Measurements from ENCODE around the gene EFCAB12. TPM values are rescaled to one million over a fixed set of nuclear protein-coding genes. Genes with fewer than 3 reads are reported as not detected.

EFCAB12 gene
- total and polyA plus RNA-seq, 2 of the 8 experiments (the other 6 are each of a cell fraction or from before 2014, with no cell fraction given), result 0.60 to 0.99 TPM

GRCh38 chr3:129378949-129379348, 49.5 kb downstream of the EFCAB12 start:
- H2BK15ac ChIP-seq (ENCODE audit: low read length), result no peak overlapping the region
- H2AFZ ChIP-seq (ENCODE audit: low read length), result no peak overlapping the region
- ChIA-PET POLR2A (ENCODE audit: partially characterized antibody) (interaction anchor here (2.7 kb wide), 1 partner anchor 63 kb away, joined by 12 read pairs; a partner anchor contains a TSS), CTCF (ENCODE audit: partially characterized antibody) (interaction anchor here (1.2 kb wide), 1 partner anchor 45 kb away, joined by 4 read pairs; no protein-coding TSS in a partner anchor)
- H3K14ac ChIP-seq (ENCODE audit: insufficient read length), result no peak overlapping the region
- no peaks in the 10 kb centered on the region for H4K20me1 ChIP-seq (replicated peaks in 1 of 2; ENCODE audit: control insufficient read depth in 1 of 2, insufficient read depth in 2 of 2, low read length in 2 of 2)
- H3K27me3 ChIP-seq (replicated peaks in 1 of 4; ENCODE audit: control insufficient read depth in 3 of 4, extremely low read depth in 1 of 4, insufficient read depth in 3 of 4, low read length in 3 of 4), result no peaks in the 10 kb centered on the region
- H3K9me3 ChIP-seq (ENCODE audit: insufficient read depth in 2 of 2, low read depth in 1 of 2, low read length in 1 of 2), result peaks cover 11 to 13% of the 10 kb centered on the region in 2 experiments; a peak in 3 of 4 replicates
- no peaks in the 10 kb centered on the region for H3K36me3 ChIP-seq (ENCODE audit: control insufficient read depth in 2 of 4, insufficient read depth in 4 of 4, low read length in 3 of 4)
- H3K23me2 ChIP-seq (ENCODE audit: low read depth, low read length), result no peaks in the 10 kb centered on the region; the same call in 1 of the 2 replicates
- H3K56ac ChIP-seq (replicated peaks; ENCODE audit: insufficient read length, low read depth, low read length), result no peak overlapping the region
- WGBS, 2 experiments (ENCODE audit: extremely low coverage in 1 of 2, insufficient coverage in 1 of 2, insufficient read length in 1 of 2, insufficient replicate concordance in 2 of 2, low coverage in 1 of 2, low lambda C conversion rate in 2 of 2, missing lambda C conversion rate in 1 of 2), result 85% methylated on average over 1 of the region's 1 CpG; no CpG with 5 or more reads in 1 of the 2 experiments
- no peak overlapping the region for H3K4me3 ChIP-seq (ENCODE audit: extremely low read depth in 1 of 4, insufficient read depth in 2 of 4, low read depth in 3 of 4, low read length in 4 of 4)
- no peak overlapping the region for H3K4me2 ChIP-seq (ENCODE audit: insufficient read depth in 1 of 2, low read depth in 2 of 2, low read length in 2 of 2)
- FAIRE-seq, result no peak
- no peak overlapping the region for H2BK120ac ChIP-seq (replicated peaks; ENCODE audit: low read depth, low read length)
- H3K4me1 ChIP-seq (replicated peaks in 1 of 4; ENCODE audit: control insufficient read depth in 3 of 4, insufficient read depth in 4 of 4, low read length in 3 of 4), result no peaks in the 10 kb centered on the region; a peak in 1 of 7 replicates
- no peaks in the 10 kb centered on the region for H3K79me1 ChIP-seq (ENCODE audit: low read depth, low read length)
- H3K18ac ChIP-seq (ENCODE audit: extremely low read depth, low read length), result no peak overlapping the region
- no peaks in the 10 kb centered on the region for H3K79me2 ChIP-seq (ENCODE audit: control insufficient read depth in 1 of 2, insufficient read depth in 2 of 2, low read length in 2 of 2)
- H3K9ac ChIP-seq (replicated peaks in 1 of 4; ENCODE audit: extremely low read depth in 1 of 4, low read depth in 3 of 4, low read length in 3 of 4), result no peak overlapping the region; a peak in 1 of 7 replicates
- no peak for DNase-seq (ENCODE audit: low read depth in 1 of 2, low spot score in 2 of 2)
- H3K4ac ChIP-seq (replicated peaks; ENCODE audit: insufficient read length, low read depth, low read length), result no peak overlapping the region
- H2BK5ac ChIP-seq (ENCODE audit: low read depth, low read length), result no peak overlapping the region
- no peak overlapping the region for H4K8ac ChIP-seq (ENCODE audit: extremely low read depth, insufficient read depth, low read length)
- no peak overlapping the region for H4K91ac ChIP-seq (replicated peaks; ENCODE audit: insufficient read length, low read length)
- no peak overlapping the region for H3K27ac ChIP-seq (ENCODE audit: low read depth, low read length)
- no peak overlapping the region for H4K5ac ChIP-seq (ENCODE audit: insufficient read length, low read depth, low read length)
- no peak overlapping the region for H3K23ac ChIP-seq (ENCODE audit: insufficient read length)
- H2BK12ac ChIP-seq (ENCODE audit: low read depth, low read length), result no peak overlapping the region
- no peak overlapping the region for H2AK5ac ChIP-seq (ENCODE audit: low read depth, low read length)
- H2BK20ac ChIP-seq (ENCODE audit: low read length), result no peak overlapping the region

Data from H1 (cell line).